ENCODE results near the gene SUSD4.
A peak's percentile ranks its signal among the peaks of the same experiment; 100 is the strongest.
"Not testable (repeated sequence)": the region's sequence is repeated elsewhere in the genome, so short reads cannot be mapped to it uniquely, and the experiment has no call there.

Gene SUSD4, protein sequence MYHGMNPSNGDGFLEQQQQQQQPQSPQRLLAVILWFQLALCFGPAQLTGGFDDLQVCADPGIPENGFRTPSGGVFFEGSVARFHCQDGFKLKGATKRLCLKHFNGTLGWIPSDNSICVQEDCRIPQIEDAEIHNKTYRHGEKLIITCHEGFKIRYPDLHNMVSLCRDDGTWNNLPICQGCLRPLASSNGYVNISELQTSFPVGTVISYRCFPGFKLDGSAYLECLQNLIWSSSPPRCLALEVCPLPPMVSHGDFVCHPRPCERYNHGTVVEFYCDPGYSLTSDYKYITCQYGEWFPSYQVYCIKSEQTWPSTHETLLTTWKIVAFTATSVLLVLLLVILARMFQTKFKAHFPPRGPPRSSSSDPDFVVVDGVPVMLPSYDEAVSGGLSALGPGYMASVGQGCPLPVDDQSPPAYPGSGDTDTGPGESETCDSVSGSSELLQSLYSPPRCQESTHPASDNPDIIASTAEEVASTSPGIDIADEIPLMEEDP

DNA sequence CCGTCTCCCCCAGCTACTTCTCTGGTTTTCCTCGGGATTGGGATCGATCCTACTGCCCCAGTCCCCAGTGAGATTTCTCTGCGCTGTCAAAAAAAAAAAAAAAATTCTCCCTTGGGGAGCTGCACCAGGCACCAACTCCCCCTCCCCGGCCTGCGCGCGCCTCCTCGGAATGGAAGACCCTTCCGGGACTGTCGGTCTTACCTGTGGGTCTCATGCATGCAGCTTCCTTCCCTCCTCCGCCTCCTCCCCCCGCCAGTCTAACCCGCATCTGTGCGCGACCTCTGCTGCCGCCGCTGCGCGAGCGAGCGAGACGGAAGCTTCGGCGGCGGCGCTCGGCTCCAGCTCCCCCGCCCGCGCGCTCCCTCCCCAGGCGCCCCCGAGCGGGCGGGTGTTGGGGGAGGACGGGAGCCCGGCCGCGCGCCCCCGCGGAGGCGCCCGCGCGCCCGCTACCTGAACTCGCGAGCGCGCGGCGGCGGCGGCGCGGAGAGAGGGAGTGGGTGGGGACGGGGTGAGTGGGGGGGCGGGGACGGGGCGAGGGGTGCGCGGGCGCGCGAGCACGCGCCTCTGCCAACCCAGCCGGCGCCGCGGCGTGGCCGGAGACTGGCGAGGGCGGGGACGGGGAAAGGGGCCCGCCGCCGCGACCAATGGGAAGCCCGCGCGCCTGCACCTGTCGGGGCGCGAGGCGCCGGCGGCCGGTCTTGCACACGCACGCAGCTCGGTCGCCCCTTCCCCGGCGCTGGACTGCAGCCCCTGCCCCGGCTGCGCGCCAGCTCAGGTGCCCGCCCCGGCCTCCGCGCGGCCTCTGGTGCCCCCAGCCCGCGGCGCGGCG lies at the start of gene SUSD4:
Gene SUSD4 (minus strand): TSS at position 321 of the 829 bp plus-strand sequence. CDS start 751 bp downstream, outside the sequence.
- peak in 47 of 58 donors; percentile 9 to 84 (median 49) for DNase-seq

DNA sequence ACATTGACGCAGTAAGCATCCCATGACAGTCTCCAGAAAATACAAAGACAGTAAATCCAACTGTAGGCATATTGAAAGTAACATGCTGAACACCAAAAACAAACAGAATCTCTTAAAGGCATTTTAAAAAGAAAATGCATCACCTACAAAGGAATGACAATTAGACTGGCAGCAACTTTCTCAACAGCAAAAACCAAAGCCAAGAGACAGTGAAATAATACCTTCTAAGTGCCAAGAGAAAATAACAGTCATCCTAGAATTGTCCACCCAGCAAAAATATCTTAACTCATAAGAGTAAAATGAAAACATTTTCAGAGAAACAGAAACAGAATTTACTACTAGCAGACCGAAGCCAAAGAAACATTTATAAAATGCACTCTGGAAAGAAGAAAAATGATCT lies 49.2 kb upstream of the SUSD4 start:
- no peak for DNase-seq

DNA sequence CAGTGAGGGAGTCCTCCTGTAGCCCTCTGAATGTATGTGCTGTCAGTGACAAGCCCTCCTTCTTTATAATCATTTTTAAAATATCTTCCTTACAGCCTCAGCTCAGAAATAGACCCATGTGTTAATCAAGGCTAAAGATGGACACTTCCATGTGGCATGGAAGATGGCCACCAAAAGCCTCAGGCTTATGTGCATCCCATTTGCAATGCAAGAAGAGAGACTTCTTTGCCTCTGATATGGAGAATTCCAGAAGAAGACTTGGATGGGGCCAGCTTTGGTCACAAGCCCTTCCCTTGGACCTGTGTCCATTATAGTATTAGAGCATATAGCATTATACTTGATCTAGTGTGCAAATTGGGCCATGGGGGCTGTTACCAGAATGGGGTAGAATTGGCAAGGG lies 47.7 kb upstream of the SUSD4 start:
- no peak for DNase-seq

DNA sequence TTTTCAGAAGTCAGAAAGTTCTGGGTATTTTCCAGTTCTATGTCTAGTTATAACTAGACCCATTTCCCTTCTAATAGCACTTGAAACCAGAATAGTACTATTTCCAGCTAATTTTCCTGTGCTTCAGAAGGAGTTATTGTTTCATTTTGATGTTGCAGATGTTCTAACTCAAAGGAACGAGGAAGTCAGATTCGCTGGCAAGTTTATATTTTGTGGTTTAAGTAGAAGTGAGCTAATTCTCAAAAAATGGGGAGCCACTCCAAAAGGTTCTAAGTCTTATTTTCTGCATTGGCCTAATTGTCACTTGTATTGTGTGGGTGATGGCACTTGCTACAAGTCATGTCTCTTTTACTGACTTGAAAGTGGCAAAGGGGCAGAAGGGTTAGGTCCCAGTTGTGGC lies 47.3 kb upstream of the SUSD4 start:
- no peak for DNase-seq

DNA sequence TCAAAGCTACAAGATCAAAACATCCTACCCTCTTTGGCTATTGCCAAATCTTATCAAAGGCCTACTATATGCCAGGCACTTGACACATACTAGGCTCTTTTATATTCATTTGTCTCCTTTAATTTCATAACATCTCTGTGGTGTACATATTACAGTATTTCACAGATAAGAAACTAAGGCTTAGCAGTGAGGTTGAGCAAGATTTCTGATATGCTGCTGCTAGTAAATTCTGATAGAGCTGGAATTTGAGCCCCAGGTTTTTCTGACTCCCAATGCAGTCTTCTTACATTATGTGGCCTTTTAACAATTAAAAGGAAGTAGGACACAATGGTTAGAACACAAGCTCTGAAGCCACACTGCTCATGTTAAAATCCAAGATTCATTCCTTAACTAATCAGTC lies 46.1 kb upstream of the SUSD4 start:
- DNase-seq = no peak

DNA sequence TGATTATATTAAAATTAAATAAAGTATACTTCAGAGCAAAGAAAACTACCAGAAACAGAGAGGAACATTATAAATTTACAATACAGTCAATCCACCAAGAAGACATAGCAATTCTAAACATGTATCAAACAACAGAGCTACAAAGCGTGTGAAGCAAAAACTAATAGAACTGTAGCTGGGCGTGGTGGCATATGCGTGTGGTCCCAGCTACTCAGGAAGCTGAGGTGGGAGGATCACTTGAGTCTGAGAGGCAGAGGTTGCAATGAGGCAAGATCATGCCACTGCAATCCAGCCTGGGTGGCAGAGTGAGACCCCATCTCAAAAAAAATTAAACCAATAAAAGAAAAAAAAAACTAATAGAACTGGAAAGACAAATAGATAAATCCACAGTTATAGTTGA lies 41.5 kb upstream of the SUSD4 start:
- DNase-seq = no peak

DNA sequence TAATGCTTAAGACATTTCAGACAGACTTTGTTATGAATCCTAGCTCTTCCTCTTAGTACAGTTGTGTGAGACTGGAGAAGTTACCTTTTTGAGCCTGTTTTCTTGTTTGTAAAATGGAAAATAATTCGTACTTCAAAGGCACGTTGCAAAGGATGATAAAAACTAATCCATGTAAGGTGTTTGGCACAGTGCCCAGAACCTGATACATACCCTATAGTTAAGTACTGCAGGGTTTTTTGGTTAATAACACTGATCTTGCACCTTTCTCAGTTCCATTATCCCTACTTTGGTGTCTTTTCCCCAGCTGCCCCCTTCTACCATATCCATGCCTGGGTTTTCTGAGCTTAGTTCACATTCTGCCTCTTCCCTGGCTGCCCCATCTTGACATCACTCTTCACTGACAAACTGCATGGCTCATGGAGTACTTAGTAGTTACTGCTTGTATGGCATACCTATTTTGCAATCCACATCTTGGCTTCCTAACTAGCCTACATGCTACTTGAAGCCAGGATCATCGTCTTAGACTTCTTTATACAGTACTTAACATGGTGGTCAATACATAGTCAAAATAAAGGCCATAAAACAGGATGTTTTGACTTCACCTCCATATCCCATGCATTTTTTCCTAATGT lies 39.3 kb upstream of the SUSD4 start:
- DNase-seq = no peak

DNA sequence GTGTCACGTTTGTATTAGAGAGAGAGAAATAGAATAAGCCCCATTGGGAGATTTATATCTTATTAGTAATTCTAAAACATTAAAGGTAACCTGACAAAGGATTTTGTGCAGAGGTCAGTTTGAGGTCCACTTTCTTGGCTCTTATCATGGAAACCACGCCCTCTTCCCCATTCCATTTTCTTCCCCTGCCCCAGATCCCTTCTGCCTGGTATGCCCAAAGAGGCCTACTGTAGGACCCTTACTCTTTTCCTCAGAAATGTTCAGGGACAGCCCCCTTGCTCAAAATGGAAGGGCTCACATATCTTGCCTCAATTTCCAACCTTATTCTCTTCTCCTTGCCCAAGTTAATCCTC lies 38.8 kb upstream of the SUSD4 start:
- DNase-seq = no peak

DNA sequence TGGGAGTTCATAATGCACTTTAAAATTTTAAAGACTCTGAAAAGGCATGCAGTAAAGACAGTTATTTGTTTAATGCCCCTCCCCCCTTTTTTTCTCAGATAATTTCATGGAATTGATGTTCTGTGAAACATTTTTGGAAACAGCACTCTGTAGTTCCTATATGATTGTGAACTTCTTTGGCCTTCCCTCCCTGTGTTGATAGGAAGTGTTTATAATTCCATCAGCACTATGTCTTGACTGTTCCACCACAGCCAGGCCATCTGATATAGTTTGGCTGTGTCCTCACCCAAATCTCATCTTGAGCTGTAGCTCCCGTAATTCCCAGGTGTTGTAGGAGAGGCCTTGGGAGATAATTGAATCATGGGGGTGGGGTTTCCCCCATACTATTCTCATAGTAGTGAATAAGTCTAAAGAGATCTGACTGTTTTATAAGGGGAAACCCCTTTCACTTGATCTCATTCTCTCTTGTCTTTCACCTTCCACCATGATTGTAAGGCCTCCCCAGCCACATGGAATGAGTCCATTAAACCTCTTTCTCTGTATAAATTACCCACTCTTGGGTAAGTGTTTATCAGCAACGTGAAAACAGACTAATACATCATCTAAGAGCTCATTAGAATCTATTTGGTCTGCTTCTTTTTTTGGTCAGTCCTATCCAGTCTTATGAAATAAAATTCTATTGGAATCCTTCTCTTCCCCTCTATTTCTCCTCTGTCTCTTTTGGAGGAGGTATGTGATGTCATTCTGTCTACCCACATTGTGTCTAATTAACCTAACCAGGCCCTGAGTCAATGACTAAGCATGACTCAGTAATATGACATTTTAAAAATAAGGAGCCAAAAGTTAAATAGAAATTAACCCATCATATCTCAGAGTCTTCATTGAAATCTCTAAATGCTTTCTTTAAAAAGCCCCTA lies 38.2 kb upstream of the SUSD4 start:
- DNase-seq = no peak

DNA sequence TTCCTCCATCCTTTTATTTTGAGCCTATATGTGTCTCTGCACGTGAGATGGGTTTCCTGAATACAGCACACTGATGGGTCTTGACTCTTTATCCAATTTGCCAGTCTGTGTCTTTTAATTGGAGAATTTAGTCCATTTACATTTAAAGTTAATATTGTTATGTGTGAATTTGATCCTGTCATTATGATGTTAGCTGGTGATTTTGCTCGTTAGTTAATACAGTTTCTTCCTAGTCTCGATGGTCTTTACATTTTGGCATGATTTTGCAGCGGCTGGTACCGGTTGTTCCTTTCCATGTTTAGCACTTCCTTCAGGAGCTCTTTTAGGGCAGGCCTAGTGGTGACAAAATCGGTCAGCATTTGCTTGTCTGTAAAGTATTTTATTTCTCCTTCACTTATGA lies 35.4 kb upstream of the SUSD4 start:
- DNase-seq = not testable (repeated sequence)

DNA sequence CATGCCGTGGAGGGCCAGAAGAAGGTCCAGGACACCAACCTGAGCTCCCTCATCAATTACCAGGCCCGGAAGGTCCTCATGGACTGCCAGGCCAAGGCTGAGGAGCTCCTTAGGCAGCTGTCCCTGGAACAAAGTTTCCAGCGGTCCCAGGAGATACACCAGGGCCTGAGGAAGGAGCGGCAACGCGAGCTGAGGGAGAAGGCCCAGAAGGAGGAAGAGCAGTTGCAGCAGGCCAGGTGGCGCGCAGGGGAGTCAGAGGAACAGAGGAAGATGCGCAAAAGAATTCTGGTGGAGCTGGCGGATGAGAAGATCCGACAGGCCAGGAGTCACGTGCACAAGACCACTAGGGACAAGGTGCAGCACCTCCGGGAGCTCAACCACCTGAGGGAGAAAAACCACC lies 30.7 kb upstream of the SUSD4 start:
- no peak for DNase-seq

DNA sequence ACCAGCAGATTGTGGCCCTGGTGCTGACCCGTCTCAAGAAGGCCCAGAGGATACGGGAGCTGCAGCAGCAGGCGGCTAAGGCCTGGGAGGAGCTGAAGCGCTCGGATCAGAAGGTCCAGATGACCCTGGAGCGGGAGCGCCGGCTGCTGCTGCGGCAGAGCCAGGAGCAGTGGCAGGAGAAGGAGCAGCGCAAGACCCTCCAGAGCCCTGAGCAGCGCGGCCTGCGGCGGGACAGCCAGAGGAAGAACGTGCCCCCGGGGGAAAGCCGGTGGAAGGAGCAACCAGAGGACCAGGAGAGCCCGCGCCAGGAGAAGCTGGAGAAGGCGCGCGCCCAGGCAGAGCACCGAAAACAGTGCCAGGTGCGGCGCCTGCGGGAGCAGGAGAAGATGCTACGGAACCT lies 30.3 kb upstream of the SUSD4 start:
- DNase-seq = no peak

DNA sequence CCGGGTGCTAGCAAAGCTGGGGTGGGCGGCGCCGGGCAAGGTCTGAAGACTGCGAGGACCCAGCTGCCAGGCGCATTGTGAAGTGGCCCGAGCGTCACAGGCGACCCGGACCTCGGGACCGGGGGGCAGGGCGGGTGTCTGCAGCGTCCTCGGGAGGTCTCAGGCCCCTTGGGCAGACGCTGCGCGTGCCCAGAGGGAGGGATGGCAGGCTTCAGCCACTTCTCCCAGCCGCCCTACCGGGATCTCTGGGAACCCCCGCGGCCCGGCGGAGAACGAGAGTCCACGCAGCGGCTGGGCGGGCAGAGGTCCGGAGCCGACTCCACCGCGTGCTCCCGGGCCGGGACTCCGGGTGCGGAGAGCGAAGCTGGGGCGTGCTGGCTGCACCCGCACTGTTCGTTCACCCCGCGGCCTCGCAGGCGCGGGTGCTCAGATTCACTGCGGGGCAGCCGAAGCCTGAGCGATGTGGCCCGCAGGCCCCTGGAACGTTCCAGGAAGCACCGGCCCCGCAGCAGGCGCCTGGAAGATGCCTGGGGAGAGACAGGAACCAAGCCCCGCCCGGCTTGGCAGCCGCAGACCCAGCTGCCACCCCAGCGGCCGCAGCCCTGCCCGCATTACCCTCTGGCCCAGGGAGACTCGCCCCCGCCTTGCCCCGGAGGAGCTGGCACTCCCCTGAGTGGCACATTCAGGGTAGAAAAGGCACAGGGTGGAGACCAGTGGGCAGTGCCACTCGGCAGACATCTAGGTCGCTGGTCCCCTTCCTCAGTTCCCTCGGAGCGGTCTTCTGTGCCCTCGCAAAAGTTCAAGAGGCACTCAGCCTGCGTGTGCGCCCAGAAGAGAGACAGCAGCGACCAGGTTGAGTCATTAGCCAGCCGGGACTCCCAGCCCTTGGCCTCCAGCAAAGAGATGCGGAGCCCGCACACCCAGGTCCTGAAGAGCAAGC lies 29.6 kb upstream of the SUSD4 start, which contains the start of gene CCDC185:
Gene CCDC185 (plus strand): TSS at position 141 of the 940 bp plus-strand sequence. CDS start 61 bp downstream, at position 202.
- peak in 1 of 58 donors; percentile 12 for DNase-seq

DNA sequence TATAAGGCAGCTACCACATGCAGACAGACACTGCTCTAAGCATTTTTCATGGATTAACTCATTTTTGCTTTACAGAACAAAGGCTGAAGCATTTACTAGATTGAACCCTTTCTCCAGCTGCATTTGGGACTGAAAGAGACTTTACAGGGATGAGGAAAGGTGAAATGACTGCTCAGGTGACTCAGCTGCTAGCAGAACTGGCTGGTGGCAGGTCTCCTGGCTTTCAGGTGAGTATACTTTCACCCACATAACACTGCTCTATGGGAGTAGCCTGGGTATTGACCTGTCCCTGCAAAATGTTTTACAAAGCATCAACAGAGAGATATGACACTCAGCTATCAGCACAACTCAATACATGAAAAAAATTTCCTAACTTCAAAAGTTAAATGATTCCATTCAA lies 26.6 kb upstream of the SUSD4 start:
- no peak for DNase-seq

DNA sequence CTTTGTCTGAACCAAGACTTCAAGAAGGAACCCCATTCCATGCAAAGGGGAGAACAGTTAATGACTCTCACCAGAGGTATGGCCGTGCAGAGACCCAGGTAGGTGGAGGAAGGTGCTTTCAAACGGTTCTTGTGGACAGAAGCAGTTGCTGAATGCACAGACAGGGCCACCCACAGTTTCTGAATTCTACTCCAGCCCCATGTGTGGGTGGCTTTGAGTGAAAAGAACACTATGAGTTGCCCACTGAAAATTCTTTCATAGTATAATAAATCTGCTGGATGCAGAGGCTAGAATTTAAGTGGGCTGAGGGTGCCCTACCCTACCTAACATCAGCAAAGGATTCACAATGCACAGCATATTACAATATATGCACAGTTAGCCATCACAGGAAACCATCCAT lies 22.0 kb upstream of the SUSD4 start:
- DNase-seq = peak in 7 of 58 donors; percentile 7 to 65 (median 11)

DNA sequence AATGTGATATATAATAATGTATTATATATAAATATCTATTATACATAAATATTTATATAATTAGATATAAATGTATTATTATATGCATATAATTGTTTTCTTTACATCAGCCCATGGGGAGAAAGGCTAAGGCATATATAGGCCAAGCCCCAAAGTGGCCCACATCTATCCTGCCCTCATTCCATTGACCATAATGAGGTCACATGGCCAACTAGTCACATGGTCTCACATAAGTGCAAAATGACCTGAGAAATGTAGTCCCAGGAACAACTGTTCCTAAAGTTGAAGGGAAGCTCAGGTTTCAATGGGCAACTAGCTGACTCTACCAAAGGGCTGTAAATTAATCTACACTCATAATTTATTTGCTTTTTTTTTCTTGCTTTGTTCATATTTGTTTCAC lies 14.8 kb upstream of the SUSD4 start:
- DNase-seq = no peak

DNA sequence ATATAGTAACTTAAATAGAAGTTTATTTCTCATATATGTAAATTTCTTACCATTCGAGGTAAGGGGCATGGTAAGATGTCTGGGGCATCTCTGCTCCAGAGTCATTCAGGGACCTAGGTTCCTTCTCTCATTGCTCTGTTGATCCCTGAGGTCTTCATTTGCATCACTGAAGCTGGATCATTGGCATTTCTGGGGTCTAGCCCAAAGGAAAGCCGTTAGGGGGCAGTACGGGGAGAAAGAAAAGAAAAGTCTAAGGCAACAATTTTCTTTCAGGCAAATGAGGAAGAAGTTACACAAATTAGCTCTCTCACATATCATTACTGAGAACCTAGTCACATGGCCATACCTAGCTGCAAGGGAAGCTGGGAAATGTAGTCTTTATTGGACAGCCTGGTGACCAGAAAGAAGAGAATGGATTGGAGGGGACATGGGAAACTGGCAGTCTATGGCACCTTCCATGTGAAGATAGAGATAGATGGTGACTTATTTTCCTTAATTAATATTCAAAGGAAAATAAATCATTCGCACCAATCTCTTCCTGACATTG lies 10.2 kb upstream of the SUSD4 start:
- DNase-seq = no peak

DNA sequence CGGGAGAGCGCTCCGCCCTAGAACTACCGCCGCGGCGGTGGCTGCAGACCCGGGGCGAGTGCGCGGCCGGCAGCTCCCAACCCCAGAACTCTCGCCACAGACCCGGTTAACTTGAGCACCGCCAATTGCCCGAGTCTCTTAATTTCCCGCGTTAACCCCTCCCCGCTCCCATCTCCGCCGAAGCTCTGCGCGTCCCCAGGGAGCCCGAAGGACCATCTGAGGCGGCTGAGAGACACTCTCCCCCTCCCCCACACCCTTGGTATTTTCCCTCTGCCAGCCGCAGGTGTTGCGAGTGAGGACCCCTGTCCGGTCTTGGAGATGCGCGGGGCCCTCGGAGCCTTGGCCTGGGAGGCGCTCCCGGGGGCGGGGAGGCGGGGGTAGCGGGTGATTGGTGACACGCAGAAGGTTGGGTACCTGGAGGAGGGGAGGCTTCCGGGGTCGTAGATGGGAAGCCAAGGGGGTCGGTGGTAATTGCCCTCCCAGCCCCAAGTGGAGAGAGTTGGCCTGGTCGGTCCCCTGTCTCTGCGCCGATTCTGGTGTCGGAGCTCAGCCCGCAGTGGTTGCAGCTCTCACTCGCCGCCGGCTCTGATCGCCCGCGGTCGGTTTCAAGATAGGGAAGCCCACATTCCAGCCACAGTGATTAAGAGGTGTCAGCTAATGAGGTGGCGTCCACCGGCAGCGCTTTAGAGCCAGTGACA lies 858 bp upstream of the SUSD4 start:
- peak in 9 of 58 donors; percentile 12 to 40 (median 24) for DNase-seq
